Activated CD4-positive, alpha-beta T cell treated with anti-CD3 and anti-CD28 coated beads, Interleukin-2, amount 50 U/mL, for 4 hours (primary cell): Measurements from ENCODE around the gene MRPL27.

Experiments
- DNase-seq, 2 experiments: peaks; one replicate each; pipeline ENCODE4 v3.0.0-alpha.2; 2020

The MRPL27 gene

DNA sequence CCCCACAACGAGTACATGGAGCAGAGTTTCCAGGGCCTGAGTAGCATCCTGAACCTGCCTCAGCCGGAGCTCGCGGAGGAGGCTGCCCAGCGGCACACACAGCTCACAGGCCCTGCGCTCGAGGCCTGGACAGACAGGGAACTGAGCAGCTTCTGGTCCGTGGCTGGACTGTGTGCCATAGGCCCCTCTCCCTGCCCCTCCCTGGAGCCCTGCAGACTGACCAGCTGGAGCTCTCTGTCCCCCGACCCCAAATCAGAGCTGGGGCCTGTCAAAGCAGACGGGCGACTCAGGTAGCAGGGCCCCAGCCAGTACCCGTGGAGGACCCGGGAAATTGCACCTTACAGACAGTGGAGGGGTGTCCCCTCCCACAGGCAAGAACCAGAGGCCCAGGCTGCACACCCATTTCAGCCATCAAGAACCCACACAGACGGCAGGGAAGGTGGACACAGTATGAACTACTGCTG lies 13.0 kb downstream of the MRPL27 start:
- DNase-seq: no peak

DNA sequence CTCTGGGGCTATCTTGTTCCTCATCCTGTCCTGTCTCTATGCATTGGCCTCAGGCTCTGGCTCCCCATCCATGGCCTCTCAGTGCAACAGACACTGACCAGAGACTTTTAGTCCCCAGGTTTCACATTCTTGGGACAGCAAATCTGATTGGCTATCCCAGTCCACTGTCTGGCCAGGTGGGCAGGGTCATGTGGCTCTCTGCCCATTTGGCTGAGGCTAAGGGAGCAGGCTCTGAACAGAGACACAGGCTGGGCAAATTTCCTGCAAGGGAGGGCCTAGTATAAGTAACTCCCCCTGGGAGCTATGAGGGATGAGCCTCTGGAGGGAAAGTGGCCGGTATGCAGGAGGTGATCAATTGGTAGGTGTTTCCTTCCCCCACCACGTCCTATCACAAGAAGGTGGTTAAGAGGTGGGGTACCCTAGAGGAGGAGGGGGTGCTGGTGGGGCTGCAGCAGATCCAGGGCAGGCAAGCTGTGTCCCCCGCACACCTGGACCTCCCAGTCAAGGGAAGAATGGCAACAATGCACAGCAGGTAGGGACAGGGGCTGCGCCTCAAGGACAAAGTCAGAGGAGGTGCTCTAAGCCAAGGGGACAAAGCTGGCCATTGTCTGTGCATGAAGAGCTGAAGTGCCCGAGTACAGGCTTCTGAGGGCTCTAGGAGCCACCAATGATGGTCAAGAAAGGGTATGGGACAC lies 13.8 kb downstream of the MRPL27 start:
- no peak for DNase-seq

DNA sequence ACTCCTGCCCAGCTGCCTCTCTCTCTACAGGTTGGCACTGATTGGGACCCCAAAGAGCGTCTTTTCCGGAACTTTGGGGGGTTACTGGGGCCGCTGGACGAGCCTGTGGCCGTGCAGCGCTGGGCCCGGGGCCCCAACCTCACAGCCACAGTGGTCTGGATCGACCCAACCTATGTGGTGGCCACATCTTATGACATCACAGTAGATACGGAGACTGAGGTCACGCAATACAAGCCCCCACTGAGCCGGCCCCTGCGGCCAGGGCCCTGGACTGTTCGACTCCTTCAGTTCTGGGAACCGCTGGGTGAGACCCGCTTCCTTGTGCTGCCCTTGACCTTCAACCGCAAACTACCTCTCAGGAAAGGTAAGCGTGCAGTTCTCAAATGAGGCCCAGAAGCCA lies 14.8 kb downstream of the MRPL27 start:
- DNase-seq: no peak

DNA sequence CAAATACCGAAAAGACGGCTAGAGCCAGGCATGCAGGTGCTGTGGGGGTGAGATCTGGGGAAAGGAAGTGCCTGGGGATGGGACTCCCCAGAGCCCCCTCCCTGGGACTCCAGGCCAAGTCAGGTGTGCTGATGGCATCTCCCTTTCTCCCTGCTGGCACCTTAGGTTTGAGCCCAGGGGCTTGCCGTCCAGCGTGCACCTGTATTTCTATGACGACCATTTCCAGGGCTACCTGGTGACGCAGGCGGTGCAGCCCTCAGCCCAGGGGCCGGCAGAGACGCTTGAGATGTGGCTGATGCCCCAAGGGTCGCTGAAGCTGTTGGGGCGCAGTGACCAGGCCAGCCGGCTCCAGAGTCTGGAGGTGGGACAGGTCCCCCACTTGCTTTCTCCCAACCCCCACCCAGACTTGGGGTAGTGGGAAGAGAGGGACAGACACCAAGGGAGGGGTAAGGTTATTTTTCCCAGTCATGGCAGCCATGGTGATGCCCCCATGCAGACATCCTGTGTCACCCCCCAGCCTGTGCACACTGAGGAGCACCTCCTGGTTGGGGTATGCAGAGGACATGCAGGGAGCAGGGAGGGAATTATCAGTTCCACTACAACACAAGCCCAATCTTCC lies 16.0 kb downstream of the MRPL27 start:
- no peak for DNase-seq

DNA sequence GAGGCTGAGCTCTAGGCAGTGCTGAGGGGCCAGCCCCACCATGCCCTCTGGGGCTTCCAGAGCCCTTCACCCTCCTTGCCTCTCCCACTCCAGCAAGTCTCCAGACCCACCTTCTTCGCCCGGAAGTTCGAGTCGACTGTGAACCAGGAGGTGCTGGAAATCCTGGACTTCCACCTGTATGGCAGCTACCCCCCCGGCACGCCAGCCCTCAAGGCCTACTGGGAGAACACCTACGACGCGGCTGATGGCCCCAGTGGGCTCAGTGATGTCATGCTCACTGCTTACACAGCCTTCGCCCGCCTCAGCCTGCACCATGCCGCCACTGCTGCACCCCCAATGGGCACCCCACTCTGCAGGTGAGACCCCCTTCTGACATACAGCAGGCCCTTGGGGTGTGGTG lies 16.6 kb downstream of the MRPL27 start:
- DNase-seq: no peak

DNA sequence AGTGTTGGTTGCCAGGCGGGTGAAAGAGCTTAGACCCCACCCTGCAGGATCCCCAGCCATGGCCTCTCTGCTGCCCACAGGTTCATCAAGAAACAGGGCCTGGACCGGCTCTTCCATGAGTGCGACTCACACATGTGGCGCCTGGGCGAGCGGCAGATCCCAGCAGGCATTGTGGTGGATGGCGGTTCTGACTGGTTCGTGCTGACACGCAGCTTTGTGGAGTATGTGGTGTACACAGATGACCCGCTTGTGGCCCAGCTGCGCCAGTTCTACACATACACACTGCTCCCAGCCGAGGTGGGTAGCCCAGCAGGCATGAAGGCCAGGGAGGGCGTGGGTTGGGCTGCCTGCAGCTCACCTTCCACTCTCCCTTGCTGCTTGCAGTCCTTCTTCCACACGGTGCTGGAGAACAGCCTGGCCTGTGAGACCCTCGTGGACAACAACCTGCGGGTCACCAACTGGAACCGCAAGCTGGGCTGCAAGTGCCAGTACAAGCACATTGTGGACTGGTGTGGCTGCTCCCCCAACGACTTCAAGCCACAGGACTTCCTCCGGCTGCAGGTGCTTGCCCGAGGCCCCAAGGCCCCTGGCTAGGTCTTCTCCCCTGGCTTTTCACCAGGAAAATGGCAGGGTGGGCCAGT lies 17.2 kb downstream of the MRPL27 start:
- DNase-seq: no peak

DNA sequence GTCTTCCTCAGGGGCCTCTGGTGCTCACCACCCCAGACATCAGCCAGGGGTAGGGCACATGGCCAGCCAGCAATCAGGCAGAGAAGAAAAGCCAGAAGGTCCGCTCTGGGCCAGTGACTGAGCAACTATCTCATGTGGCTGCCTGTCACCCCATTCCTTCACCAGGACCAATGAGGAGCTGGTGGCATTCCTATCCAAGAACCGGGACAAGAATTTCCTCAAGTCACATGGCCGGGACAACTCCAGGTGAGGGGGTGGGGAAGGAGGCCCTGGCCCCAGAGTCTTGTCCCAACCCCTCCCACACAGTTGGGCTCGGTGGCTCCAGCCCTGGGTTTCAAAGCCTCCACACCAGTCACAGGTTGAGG lies 17.7 kb downstream of the MRPL27 start:
- DNase-seq: no peak

DNA sequence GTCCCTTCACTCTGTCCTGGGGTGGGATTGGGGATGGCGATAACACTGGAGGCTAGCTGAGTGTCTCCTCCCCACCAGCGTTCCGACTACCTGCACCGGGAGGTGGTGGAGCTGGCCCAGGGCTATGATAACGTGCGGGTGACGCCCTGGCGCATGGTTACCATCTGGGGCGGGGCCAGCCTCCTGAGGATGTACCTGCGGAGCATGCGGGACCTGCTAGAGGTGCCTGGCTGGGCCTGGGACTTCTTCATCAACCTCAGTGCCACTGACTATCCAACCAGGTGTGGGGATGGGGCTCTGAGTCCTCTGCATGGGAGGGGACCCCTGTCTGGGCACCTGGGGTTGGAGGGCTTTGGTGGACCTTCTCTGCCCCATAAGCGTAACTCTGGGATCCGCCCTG lies 18.2 kb downstream of the MRPL27 start:
- DNase-seq: no peak

DNA sequence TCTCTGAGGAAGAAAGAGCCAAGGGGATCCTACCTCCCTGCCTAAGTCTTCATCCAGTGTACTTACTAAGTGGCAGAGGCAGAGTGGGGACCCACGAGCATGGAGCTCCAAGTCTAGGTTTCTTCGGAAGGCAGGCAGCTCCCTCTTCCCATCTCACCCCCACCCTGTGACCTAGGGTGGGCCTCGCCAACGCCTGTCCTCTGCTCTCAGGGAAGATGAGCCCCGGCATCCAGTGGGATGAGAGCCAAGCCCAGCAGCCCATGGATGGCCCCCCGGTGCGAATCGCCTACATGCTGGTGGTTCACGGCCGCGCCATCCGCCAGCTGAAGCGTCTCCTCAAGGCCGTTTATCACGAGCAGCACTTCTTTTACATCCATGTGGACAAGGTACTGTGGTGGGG lies 18.8 kb downstream of the MRPL27 start:
- no peak for DNase-seq

DNA sequence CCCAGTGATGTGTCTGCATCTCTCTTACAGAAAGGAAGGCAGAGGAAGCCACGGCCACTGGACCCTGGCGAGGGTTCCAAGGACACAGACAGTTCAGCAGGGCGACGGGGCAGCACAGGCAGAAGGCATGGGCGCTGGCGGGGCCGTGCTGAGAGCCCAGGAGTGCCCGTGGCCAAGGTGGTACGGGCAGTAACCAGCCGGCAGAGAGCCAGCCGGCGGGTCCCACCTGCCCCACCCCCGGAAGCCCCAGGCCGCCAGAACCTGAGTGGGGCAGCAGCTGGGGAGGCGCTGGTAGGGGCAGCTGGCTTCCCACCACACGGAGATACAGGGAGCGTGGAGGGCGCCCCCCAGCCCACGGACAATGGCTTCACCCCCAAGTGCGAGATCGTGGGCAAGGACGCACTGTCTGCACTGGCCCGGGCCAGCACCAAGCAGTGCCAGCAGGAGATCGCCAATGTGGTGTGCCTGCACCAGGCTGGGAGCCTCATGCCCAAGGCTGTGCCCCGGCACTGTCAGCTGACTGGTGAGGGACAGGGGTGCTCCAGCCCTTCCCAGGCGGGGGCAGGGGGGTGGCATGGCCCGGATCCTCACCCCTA lies 19.3 kb downstream of the MRPL27 start:
- DNase-seq: no peak

DNA sequence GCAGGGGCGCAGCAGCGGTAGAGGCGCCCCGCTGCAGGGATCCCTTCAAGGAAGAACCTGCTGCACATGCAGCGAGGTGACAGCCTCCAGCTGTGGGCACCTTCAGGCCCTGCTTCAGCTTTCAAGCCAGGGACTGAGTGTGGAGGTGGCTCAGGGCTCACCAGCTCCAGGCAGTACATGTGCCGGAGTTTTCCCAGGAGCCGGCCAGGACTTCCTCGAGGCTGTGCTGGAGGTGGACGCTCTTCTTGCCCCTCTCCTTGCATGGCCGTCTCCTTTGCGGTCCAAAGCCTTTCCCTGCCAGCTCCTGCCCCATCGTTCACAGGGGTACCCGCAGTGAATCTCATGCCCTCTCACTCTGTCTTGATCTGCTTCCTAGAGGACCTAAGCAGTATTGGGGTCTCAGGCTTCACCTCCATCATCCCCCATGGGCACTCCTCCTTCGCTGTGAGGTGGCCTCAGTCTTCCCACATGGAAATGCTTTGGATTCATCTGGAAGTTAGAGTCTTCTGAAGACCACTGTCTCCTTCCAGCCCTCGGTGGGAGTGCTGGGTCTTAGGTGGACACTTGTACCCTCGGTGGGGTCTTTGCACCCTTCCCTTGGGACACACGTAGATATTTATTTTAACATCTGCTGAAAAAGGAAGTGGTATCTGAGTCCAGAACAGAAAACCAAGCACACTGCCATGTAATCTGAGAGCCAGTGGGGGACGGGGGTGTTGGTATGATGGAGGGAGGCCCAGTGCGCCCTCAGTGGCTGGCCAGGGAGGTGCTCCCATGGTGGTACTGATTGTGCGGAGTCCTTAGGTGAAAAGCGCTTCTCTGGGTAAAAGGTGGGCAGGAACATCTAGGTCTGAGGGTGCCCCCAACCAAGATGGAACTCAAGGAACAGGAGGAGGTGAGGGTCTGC lies 20.0 kb downstream of the MRPL27 start:
- no peak for DNase-seq

DNA sequence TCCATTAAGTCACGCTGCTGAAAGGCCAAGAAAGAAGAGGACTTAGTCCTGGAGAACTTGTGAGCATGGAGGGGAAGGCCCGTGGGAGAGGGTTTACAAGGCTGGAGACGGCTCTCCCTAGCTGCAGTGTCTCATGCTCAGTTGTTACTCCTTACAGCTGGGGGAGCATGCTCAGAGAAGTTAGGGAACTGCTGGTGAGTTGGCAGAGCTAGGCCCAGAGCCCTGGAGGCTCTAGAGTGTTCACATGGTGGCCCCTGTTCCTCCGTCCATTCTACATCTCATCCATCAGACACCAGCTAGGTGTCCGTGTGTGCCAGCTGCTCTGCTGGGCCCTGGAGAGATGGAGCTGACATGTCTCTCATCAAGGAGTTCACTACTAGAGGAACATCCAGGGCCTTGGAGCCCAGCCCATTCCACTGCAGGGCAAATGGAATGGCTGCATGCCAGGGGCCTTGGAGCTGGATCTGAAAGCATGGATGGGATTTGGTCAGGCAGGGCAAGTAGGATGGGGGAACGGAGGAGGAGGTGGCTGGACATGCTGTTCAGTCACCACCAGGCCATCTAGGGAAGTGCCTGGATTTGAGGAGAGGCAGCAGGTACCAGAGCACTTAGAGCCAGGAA lies 20.8 kb downstream of the MRPL27 start:
- no peak for DNase-seq

DNA sequence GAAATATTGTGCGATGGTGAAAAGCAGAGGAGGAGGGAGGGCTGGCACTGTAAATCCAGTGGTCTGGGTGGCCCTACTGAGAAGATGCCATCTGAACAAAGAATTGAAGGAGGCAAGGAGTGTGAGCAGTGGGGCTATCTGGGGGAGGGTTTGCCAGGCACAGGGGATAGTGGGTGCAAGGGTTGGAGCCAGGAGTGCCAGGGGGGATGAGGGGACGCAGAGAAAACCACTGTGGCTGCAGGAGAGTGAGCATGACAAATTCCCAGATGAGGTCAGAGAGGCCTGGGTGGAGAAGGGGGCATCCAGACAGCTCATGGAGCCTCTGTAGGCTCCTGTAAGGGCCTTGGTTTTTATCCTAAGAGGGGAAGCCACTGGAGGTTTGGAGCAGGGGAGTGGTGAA lies 22.3 kb downstream of the MRPL27 start:
- DNase-seq: no peak

DNA sequence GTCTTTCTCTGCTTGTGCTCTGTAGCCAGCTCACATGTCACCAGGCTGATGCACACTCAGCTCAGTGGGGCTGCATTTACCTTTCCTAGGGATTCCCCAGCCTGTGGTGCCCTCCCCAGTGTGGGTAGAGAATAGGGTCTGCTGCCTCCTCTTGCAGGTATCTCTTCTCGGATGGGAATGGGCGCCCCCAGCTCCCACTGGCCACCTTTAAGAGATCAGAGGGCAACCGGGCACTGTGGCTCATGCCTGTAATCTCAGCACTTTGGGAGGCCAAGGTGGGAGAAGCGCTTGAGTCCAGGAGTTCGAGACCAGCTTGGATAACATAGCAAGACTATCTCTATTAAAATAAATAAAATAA lies 23.8 kb downstream of the MRPL27 start:
- no peak for DNase-seq

DNA sequence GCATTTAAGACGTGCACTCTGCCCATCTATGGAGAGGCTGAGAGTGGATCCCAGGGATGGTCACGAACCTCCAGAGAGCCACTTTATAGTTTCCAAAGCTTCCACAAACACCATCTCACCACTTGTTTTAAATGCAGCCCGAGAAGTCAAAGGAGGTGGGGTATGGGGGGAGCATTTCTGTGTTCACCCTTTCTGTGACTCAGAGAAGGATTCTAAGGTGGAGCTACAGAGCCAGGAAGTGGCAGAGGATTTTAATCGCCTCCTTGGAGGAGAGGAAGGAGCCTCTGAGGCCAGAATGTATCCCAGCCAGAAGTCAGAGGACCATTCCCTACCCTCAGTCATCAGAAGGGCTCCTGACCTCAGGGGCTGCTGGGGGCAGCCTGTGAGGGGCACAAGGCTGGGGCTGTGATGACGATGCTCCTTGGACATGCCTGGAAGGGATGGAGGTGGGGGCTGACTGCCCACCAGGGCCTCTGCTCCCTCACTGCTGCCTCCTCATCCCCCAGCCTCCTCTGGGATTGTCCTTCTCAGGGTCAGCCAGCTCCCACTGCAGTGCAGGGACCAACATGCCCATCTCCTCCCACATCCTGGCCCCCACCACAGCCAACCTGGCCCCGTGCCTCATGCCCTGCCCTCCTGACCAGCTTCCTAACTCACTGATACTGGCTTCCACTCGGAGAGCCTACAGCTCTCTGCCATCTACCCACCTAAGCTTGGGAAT lies 24.3 kb downstream of the MRPL27 start:
- no peak for DNase-seq

DNA sequence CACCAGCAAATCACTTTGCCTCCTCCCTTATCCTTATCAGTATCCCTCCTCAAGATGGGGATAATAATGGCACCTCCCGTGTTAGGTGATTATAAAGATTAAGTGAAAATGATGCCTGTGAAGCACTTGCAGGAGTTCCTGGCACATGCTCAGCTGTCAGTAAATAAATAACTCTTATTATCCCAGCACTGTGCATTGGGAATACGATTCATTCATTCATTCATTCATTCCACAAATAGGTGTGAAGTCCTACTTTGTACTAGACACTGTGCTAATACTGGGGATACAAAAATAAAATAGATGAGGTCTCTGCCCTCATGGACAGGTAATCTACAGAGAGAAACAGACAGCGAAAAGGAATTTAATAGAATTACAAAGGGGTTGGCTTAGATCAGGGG lies 25.1 kb downstream of the MRPL27 start:
- no peak for DNase-seq

DNA sequence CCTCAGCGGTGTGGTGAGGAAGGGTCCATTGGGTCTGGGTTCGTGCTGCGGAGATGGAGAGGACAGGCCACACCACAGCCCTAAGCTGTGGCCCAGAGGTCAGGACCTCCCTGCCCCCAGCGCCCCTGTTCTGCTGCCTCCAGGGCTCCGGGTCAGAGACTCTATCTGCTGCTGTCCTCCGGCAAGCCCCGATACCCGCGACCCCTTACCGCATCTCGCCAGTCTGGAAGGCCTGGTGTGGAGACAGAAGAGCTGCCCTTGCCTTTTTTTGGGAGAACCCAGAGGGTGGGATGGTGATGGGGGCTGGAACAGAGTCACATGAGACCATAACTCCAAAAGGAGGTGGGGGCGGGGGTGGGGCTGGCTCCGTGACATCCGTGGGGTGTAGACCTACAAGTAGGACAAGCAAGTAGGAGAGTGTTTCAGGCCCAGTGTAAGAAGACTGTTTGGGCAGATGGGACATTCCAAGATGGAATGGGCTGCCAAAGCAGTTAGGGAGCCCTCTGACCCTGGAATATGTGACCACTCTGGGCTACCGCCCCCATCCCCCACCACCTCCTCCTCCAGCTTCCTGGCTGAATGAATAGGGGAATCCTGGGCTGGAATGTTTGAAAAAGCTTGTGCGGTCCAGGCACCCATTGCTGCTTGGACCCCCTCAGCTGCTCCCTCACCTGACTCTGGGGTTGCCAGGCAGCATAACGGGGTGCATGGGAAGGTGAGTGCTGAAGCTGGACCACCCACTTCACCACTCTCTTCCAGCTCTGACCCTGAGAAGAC lies 25.7 kb downstream of the MRPL27 start:
- no peak for DNase-seq

DNA sequence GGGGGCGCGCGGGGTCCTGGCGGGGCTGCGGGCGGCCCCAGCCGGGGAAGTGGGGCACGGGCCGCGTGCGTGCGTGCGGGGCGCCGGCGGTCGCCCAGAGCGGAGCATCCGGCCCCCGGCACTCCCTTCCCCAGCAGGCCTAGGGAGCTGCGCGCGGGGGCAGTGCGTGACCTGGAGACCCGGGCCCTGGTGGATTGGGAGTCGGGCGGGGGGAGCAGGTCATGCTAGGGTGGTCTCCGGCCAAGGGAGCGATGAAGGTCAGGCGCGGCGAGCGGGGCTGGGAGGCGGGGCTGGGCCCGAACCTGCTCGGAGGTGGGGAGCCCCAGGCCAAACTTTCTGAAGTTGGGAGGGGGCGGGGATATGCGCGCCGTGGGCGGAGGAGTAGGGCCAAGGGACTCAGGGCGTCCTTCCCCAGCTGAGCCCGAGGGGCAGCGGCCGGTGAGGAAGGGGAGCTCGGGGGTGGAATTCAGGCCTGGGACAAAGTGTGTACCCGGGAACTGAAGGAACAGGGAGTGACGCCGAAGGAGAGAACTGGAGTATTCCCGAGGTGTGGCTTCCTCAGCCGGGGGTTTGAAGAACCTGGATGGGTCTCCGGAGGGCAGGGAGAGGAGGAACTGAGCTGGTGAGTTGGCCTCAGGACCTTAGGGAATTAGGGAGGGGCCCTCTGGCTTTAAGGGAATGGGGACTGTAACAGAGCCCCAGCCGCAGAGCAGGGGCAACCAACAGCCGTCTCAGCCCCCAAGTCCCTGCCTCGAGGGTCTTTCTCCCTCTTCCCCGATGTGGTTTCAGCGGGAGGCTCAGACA lies 26.5 kb downstream of the MRPL27 start:
- DNase-seq: peak; percentile 38 to 44

DNA sequence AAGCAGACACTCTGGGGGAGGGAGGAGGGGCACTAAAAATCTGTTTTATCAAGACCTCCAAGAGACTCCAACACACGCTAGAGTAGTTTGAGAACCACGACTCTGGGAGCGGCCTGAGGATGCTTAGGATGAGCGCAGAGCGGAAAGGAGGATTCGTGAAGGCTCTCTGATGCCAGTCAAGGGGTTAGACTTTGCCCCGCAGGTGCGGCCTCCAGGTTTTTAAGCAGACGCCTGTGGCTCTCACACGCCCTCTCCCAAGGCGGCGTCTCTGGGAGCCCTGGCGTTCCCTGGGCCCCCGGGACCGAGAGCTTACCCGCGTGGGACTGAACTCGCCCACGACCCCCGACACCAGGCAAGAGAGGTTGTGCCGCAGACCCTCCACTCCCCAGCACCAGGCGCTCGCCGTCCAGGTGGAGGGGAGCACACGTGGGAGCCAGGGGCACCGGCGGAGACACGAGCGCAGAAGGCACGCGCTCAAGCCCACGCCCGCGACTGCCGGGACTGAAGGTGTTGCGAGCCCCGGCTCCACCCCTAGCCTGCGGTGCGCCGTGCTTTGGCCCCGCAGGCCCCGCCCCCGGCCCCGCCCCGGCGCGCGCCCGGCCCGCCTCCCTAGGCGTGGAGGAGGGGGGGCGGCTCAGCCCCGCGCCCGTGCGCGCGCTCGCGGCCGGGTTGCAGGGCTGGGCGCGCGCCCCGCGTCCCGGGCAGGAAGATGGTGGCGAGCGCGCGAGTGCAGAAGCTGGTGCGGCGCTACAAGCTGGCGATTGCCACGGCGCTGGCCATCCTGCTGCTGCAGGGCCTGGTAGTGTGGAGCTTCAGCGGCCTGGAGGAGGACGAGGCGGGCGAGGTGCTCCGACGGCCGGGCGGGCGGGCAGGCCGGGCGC lies 27.3 kb downstream of the MRPL27 start, which contains the start of gene XYLT2:
Gene XYLT2, plus strand, starts transcription at position 695 of the 881 bp plus-strand sequence. Its CDS starts 15 bp downstream, at position 710.
- DNase-seq: peak; percentile 84 to 89
